Posterior vena cava (tissue), 2 donors: ENCODE measurements around the gene ORC6. TPM values are rescaled to one million over a fixed set of nuclear protein-coding genes. Genes with fewer than 3 reads are reported as not detected.
A peak's percentile ranks its signal among the peaks of the same experiment; 100 is the strongest.
"Not testable (repeated sequence)": the region's sequence is repeated elsewhere in the genome, so short reads cannot be mapped to it uniquely, and the experiment has no call there.

ENCODE experiments used
- DNase-seq: peaks from one replicate; pipeline ENCODE4 v3.0.0-alpha.2; 2020; ENCODE audit warnings: low spot score
- intact Hi-C, 2 donors: fragments of 100-400 bp; cut with DNase I; formaldehyde crosslinking; loops; one replicate each; pipeline versions ENCODE4 v1.14.1 to v1.14.2; 2022 to 2023
- long read RNA-seq, 2 donors: library from polyadenylated mRNA; unstranded; transcript quantifications; one replicate each; pipeline ENCODE4 v2.0.0, GENCODE V29; 2020 to 2021
- total RNA-seq, 2 donors: library from RNA; stranded (reverse); fragmentation: NEBNext Ultra II Directional; extraction: Animal tissue kit (Norgen Biotek cat#: 25700); gene quantifications; one replicate each; pipeline ENCODE4 v1.2.1, GENCODE V29; 2021
- donor health status: DM: yes; HTN: yes; CAD: no.
- donor health status: DM: yes; HTN: yes; CAD: no.

The ORC6 gene, protein sequence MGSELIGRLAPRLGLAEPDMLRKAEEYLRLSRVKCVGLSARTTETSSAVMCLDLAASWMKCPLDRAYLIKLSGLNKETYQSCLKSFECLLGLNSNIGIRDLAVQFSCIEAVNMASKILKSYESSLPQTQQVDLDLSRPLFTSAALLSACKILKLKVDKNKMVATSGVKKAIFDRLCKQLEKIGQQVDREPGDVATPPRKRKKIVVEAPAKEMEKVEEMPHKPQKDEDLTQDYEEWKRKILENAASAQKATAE
- total RNA-seq: 1 to 10 TPM; 1.0 to 2.0 TPM
- long read RNA-seq, donor 1: 0 reads
- long read RNA-seq, donor 2, partial matches to known transcripts: 0 of 1 reads
- long read RNA-seq, donor 2, other reads (novel, unspliced or antisense): 0 of 1 reads

DNA sequence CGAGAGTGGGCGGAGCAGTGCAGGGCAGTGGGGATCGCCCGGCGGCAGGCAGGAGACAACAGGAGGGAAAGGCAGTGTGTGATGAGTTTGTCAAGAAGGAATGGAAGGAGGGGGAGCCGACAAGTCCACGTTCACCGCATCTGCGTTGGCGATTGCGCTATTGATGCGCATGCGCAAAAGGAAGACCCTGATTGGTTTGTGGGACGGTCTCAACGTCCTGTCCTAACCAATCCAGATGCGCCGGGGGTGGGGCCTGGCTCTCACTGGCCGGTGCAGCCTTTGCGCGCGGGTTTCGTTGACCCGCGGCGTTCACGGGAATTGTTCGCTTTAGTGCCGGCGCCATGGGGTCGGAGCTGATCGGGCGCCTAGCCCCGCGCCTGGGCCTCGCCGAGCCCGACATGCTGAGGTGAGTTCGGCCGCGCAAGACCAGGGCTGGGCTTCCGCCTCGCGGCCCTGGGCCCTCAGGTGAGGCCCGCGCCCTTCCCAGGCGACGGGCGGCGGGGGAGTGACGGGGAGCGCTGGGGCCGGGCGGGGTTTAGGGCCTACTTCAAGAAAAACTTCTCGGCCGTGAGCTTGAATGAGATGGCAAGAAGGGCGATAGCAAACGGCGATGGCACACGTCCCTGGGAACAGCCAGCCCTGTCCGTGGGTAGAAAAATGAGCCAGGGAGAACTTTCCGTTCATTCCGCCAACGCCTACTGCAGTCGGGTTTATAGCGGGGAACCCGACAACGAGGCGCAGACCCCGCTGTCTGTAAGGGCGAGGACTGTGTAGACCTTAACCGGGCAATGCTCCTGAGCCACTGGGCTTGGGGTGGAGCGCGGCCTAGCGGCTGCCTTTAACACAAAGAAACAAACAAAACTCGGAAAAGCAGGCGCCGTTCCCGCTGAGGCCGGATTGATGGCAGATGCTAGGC, at the start of gene ORC6:
TSS of gene ORC6 (plus strand) at position 295 of the 916 bp plus-strand sequence. CDS start at position 342, 47 bp downstream.
- peak; percentile 99 for DNase-seq
- intact Hi-C loops: no loop called here

DNA sequence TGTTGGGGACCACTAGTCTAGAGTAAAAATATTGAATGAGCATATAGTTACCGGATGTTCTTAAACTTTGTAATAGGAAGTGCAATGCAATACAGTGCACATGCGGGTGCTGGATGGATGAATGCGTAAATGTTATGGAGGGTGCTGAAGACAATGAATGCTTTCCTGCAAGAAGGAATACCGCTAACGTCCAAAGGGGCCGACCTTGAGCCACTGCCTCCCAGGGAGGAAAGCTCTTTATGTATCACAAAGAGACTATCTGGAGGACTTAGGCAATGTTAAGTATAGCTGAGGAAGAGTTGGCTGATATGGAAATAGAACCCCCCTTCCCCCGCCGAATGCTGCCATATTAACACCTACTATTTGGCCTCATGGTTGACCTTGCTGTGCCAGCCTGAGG, 40.8 kb upstream of the ORC6 start:
- no peak for DNase-seq
- intact Hi-C loops: no loop called here

DNA sequence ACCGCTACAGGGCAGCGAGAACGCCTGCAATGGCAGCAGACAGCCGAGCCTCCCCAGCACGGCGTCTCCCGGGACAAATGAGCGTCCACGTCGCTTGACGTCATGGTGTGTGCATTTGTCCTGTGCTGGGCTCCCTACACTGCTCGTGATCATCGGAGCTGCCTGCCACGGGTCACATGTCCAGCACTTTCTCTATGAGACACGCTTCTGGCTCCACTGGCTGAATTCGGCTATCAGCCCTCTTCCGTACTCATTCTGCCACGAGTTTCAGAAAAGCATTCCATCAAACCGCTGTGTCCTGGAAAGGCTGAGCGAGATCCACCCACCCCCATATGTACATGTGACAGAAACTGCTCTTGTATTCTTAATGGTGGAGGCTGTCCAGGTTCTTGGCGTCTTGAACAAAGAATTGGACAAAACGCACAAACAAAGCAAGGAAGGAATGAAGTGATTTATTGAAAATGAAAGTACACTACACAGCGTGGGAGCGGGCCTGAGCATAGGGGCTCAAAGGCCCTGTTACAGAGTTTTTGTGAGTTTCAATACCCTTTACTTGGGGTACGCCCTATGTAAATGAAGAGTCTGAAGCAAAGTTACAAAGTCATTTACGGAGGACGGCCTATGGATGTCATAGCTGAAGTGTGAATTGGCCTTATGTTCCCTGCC, 39.7 kb upstream of the ORC6 start:
- peak; percentile 84 for DNase-seq
- intact Hi-C loops: no loop called here

DNA sequence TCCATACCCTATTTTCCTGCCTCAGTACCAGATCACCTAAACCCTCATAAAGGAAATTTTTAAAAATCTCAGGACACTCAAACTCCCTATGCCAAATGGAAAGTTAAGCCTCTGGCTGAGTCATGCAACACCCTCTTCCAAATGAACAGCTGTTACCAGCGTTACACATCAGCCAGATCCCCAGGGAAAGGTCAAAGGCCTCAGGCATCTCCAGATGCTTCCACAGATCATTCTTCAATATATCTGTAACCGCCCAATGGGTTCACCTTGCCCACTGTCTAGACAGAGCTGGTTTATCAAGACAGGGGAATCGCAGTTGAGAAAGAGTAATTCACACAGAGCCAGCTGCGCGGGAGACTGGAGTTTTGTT, 39.2 kb upstream of the ORC6 start:
- intact Hi-C loops: no loop called here
- no peak for DNase-seq

DNA sequence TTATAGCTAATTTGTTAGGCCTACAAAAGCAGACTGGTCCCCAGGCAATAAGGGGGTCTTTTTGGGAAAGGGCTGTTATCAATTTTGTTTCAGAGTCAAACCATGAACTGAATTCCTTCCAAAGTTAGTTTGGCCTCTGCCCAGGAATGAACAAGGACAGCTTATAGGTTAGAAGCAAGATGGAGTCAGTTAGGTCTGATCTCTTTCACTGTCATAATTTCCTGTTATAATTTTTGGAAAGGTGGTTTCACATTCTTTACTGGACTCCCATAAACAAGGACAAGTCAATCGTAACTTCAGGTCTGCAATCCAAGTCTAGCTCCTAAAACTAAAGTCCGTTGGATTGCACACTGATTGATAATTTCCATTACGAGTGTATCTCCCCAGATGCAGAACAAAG, 38.2 kb upstream of the ORC6 start:
- intact Hi-C loops: no loop called here
- no peak for DNase-seq

DNA sequence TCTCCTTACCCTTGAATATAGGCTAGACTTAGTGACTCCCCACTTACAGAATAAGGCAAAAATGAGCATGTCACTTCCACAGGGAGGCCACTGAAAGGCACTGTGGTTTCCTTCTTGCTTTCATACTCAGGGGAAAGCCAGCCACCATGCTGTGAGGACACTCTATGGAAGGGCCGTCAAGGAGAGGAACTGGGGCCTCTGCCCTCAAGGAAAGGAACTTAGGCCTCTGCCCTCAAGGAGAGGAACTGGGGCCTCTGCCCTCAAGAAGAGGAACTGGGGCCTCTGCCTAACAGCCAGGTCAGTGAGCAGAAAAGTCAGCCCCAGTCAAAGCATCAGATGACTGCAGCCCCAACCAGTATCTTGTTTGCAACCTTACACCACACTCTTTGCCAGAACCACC, 30.5 kb upstream of the ORC6 start:
- DNase-seq: no peak

DNA sequence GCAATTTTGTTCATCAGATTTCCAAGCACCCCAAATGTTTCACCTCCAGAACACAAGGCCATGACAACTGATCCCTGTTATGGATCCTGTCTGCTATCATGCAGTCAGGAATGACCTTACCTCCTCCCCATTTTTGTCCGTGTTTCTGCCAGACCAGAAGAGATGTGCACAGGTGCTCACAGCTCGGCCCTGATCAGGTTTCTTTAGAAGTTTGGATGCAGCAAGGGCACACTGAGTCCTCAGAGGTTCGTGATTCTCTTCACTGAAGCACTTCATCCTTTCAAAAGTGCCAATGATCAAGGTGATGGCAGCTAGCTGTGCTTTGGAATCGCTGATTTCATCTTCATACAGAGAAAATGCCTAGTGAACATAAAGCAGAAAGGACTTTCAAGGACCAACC, 27.3 kb upstream of the ORC6 start:
- intact Hi-C loops: no loop called here
- DNase-seq: no peak

More for the DNA sequence above, 30.5 kb upstream of the ORC6 start:
- intact Hi-C loops: no loop called here

DNA sequence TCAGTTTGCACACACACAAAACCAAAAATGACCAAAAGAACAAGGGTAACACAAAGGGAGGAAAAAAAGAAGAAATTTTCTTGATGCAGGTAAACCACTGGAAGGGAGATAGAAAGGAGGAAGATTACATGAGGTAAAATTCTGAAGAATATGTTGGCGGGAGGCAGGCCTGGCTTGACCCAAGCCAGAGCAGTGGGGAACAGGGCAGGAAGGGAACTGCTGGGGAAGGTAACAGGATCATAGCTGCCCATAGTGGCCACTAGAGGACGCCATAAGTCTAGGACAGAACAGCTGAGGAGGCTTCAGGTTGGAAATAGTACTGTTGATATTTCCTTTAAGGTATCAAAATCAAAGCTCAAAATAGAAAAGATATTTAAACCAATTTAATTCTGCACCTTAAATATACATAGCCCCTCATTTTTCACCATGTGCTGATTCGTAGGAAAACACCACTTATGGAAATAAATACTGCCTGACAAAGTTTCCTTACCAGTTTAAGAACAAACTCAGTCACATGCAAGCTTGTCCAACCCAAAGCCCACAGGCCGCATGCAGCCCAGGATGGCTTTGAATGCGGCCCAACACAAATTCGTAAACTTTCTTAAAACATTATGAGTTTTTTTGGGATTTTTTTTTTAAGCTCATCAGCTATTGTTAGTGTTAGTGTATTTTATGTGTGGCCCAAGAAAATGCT, 16.0 kb upstream of the ORC6 start:
- DNase-seq: no peak
- intact Hi-C loops: no loop called here

DNA sequence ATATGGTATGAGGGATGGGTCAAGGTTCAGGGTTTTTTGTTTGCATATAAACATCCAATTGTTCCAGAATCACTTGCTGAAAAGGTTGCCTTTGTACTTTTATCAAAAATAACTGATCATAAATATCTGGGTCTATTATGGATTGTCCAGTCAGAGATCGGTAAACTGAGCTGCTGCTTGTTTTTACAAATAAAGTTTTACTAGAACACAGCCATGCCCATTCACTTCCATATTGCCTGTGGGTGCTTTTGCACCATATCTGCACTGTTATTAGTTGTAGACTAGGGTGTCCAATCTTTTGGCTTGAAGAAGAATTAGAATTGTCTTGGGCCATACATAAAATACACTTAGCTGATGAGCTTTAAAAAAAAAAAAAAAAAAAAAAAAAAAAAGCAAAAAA, 11.5 kb upstream of the ORC6 start:
- DNase-seq, intact Hi-C loops: not testable (repeated sequence)

DNA sequence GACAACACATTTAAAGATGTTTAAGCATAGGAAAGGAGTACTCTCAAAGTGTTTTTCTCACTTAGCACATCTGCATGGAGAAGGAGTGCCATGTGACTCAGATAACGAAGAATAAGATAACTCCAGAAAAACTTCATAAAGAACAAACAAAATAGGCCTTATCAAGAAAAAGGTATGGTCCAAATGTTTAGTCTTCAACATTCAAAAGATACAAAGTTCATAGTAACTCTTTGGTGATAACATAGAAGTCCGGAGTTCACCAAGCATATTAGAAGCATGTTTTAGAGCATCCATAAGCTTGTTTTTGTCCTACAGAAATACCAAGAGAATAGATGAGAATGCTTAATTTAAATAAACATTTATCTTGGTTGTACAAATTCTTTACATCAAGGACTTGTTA, 7.6 kb upstream of the ORC6 start:
- DNase-seq, intact Hi-C loops: not testable (repeated sequence)

DNA sequence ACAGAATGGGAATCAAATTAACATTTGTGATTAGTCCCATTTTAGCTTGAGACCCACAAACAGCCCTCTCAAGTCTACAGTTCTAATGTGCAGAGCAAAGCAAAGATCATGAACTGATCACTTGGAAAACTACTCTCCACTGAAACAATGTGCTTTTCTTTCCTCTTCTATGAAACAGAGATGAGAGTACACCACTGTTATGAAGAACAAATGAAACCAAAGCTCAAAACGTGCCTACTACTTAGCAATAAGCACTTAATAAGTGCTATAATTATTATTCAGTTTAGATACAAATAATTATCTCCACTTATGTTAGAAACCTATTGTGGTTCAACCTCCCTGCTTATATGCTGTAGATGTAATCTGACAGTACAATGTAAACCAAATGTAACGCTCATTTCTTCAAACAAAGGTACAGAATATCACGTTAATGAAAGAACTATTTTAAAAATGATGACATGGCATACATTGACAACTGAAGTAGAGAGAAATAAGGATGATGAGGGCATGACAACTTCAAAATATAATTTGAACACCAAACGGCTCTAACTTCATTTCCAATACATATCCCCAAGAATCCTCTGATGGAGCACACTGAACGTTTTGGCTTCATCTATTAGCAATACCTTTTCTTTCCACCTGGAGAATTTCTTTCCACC, 2.5 kb upstream of the ORC6 start:
- intact Hi-C loops: no loop called here
- no peak for DNase-seq

DNA sequence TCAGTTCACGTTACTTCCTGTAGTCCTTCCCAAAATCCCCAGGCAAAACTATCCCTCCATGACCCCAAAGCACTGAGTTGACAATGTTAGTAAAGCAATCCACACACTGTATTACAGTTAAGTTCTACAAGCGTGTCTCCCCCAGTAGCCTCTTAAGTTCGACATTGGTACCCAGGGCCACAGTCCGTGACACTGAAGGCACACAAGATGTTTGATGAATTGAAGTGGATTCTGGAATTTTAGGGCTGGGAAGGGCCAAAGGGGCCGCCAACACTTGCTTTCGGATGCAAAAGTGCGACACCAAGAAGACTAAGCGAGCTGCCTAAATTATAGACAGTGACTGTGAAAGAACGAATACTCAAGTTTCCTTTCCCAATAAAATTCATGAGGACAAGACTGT, 2.0 kb upstream of the ORC6 start:
- intact Hi-C loops: no loop called here
- DNase-seq: no peak

DNA sequence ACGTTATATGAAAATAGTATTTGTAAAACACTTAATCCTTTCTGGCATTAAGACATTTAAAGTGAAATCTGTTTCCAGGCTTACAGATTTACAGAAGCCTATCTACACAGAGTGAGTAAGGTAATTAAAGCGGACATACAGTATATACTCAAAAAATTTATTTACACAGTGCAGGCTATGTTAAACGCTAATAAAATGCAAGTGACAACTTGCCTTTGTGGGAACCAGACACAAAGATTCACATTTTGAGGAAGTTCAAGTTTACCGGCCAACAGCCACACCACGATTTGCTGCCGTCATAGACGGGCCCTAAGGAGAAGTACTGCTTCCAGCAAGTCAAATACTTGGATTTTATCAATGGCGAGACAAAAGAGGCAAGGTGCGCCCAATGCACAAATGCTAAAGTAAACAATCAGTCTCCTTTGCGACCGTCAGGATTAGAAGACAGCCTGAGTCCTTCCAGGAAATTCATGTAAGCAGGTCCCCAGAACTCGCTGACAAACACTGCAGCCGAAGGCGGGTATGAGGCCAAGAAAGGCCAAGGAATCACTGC, 1.3 kb upstream of the ORC6 start:
- peak; percentile 84 for DNase-seq
- intact Hi-C loops: no loop called here

DNA sequence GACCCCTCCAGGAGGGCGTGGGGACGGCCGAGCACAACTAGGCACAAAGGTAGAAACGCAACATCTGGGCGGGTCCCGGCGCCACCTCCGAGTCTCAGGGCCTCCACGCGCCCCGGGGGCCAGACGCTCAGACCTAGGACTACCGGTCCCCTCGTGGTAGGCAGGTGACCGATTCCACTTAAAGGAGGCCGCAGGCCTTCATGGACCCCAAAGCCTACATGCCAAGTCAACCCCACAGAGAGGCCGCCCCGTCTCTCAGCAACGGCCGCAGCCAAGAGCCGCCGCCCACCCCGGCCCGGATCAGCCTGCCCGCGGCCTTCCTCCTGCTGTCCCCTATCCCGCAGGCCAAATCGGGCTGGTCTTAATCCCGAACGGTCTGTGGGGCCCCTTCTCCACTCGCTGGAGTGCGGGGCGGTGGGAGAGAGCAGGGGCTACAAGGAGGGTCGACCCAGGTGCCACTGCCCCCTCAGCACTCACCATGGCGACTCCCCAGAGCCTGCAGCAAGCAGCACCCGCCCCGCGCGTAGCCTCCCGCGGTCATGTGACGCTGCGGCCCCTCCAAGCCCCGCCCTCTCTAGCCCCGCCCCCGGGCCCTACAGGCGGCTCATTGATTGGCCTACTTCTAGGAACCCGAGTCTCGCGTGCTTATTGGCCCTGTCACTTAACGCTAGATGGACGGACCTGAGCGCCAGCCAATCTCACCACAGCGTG, 650 bp upstream of the ORC6 start, which contains the start of gene VPS35:
TSS of gene VPS35 (minus strand) at position 525 of the 711 bp plus-strand sequence. CDS start at position 480, 45 bp downstream.
- DNase-seq: peak; percentile 100
- intact Hi-C loops: no loop called here

DNA sequence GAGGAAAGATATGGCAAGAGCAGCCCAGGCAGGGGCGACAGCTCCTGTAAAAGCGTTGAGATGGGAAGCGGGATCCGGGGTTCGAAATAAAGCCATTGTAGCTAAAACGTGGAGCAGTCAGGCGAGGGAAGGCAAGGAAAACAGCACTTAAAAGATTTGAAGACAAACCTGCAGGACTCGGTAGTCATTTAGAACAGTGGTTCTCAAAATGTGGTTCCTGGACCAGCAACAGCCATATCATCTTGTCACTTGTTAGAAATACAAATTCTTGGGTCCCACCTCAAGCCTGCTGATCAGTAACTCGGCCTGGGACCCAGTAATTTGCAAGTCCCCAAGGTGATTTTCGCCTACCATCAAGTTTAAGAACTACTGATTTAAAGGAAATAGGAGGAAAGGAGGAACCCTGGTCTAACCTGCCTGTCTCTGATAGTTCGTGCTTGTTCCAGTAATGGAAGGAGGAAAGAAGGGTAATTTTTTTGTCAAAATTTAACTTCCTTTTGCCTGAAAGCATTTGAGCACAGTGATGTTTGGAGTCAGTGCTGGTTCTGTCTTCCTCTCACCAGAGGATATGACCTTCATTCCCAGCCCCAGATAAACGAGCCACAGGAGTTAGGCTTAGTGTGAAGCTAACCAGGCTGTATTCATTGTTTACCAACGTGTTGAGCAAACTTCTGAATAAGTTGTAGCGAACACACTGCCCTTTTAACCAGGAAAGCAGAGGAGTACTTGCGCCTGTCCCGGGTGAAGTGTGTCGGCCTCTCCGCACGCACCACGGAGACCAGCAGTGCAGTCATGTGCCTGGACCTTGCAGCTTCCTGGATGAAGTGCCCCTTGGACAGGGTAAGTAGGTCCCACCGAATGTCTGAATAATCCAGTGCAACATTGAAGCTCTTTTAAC, 1.1 kb downstream of the ORC6 start:
- intact Hi-C loops: no loop called here
- no peak for DNase-seq

DNA sequence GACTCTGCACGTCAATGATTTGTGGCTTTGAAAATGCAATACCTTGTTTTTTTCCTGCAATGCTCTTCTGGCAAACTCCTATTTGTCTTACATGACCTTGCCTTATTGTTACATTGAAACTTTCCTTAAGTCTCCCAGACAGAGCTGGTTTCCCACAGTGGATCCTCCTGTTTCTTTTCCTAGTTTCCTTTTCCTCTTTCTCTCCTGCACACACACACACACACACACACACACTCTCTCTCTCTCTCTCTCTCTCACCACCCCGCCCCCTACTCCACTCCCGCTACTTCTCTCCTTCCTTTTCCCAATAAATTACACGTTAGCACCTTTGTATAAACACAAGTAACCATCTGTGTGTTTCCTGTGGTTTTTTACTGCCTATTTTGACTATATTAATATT, 2.3 kb downstream of the ORC6 start:
- intact Hi-C loops: no loop called here
- DNase-seq: no peak

DNA sequence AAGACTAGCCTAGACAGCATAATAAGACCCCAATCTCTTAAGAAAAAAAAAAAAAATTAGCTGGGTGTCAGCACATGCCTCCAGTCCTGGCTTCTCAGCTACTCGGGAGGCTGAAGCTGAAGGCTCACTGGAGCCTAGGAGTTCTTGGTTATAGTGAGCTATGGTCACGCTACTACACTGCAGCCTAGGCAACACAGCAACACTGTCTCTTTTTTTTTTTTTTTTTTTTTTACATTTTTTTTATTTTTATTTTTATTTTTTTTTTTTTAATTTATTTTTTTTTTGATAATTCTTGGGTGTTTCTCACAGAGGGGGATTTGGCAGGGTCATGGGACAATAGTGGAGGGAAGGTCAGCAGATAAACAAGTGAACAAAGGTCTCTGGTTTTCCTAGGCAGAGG, 4.1 kb downstream of the ORC6 start:
- DNase-seq: no peak
- intact Hi-C loops: no loop called here
